ENCODE data around the gene ANO3.
"Not testable (repeated sequence)": the region's sequence is repeated elsewhere in the genome, so short reads cannot be mapped to it uniquely, and the experiment has no call there.

ANO3 gene

DNA sequence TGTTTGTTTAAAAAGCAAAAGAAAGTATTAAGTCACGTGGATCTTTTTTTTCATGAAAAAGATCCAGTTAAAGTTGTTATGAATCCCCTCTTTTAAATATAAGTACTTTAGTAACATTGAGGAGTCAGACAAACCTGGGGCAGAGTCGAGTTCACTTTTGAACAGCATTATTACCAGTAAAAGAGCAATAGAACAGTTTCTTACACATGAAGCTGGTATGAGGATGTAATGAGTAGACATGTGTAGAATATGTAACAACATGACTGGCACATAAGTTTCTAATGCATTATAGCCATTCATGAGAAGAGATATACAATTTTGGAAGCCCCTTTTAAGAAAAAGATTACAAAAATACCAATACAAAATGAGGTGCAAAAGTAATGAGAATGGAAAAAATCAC lies 247.8 kb downstream of the ANO3 start:
- no peak for DNase-seq

DNA sequence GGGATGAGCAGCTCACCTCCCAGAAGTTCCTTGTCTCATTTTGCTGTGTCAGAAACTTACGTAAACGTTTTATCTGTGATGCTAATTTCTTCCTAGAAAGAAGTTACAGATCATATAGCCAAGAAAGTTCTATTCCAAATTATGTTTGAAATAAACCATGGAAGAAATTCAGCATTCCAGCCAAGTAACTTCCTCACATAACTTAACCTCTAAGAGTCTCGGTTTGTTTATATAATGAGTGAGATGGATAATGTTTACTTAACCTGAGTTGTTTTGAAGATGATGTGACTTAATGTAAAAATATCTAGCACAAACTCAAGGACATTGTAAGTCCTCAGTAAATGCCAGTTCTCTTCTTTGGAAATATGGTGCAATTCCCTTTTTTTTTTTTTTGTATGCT lies 249.0 kb downstream of the ANO3 start:
- DNase-seq = no peak

DNA sequence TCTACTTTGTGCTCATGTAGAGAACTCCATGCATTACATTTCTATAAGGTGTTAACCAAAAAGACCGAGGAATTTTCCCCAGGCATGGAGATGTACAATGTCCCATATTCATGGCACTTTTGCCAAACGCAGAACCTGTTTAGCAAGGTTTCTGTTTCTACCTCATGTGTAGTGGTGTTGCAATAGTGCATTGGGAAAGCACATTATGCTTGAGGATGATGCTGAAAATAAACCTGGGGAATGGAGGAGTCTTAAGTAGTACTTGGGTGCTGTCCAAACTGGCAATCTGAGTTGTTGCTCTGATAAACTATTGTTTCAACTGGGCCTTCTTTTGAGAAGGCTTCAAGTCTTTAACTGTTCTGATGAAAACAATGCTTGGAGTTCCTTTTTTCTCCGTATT lies 251.6 kb downstream of the ANO3 start:
- no peak for DNase-seq

DNA sequence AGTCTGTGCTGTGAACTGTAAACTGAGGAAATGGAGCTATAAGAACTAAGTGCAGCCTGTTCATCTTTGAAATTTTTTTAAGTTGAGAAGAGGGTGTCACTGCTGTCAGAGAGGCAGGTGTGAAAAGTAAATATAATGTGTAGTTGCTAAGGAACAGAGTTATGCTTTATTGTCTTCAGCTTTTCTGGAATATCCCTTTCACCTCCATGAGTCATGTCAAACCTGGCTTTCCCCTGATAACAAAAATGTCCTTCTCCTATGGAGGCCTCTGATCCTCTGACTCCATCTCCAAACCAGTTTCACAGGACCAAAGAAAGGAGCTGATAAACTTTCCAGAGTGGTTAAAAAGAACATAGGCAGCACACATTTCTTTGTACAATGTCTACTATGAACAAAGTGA lies 252.9 kb downstream of the ANO3 start:
- no peak for DNase-seq

DNA sequence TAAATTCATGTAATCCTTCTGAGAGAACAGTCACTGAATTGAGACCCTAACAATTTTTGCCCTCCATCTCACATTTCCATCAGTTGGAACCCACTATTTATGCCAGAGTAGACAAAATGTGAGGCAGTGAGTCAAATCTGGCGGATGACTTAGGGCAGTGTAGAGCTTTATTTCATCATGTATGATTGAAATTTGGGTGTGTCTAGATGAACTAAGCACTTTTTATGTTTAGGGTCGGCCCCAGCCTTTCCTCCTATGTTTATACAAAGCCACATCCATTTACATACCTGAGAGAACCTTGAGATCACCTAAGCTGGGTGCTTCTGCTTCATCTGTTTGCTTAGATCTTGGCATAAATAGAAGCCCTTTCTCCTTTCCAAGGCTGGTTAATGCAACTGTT lies 255.1 kb downstream of the ANO3 start:
- DNase-seq = no peak

DNA sequence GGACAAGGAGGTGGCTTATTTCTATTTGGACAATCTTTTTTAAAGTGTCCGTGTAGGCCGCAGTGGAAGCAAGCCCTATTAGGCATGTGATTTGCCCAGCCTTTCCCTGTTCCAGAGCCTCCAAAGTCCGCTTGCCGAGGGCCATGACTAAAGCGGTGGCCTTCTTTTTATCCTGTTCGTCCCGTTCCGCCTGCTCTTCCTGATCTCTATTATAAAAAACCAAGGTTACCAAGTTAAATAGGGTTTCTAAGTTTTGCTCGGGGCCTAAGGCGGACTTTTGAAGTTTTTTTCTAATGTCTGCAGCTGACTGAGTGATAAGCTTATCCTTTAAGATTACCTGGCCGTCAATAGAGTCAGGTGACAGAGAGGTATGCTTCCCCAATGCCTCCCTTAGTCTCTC lies 261.8 kb downstream of the ANO3 start:
- DNase-seq = no peak

DNA sequence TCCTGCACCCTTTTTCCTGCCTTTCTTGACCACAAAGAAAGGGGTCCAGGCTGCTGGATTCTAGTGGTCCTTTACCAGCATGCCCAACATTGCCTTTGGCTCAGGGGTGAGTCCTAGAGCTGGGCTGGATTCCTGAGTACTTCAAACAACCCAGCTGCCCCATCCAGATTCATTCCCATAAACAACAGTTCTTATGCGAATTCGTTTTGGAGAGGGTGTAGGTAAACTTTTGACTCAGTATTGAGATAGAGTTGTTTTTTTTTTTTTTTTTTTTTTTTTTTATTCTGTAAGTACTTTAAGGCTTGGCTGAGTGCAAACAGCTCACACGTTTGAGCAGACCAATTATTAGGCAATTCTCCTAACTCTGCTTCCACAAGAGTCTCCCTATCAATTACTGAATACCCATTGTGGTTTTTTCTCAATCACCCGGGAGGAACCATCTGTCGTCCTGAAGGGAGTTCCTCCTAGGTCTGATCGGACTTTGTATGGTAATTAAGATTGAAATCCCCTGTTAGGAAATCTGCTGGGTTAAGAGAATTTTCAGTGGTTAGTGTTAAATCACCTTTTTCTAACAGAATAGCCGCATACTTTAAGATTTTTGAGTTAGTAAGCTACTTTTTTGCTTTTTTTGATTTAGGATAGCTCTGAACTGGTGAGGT lies 263.4 kb downstream of the ANO3 start:
- not testable (repeated sequence) for DNase-seq

DNA sequence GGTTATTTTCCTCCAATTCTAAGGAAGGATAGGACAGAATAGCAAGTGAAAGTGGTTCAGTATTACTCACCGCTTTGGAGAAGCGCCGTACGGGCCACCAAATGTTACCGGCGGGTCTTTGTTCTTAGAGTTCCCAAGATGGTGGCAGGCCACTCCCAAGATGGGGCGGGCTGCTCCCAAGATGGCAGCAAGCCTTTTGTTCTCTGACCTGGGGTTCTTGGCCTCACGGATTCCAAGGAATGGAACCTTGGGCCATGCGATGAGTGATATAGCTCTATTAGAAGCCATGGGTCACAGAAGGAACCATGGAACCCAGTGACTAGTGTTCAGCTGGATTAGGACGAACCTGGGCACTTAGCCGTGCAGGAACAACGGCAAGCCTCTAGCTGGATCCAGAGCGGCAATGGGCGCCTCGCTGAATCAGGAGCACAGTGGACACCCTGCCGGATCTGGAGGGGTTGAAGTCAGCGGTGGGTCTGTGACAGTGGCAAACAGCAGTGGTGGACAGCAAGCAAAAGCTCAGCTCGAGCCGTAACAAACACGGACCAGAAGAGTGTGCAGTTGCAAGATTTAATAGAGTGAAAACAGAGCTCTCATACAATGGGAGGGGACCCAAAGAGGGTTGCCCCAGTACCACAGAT lies 265.2 kb downstream of the ANO3 start:
- DNase-seq = not testable (repeated sequence)

DNA sequence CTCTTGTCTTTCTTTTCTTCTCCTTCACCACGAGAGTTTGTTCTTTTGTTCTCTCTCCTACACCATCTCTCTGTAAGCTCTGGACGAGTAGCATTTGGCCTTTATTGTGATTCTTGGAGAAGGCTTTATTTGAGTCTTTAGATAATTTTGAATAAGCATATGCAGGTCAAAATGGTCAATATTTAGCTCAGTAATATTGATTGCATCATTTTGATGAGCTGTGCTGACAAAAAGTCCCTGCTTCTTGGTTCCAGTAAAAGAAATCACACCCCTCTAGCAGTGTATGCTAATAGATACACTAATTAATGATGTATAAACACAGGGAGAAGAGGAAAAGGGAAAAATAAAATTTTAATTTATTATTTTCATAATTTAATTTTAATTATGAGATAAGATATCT lies 266.0 kb downstream of the ANO3 start:
- no peak for DNase-seq

DNA sequence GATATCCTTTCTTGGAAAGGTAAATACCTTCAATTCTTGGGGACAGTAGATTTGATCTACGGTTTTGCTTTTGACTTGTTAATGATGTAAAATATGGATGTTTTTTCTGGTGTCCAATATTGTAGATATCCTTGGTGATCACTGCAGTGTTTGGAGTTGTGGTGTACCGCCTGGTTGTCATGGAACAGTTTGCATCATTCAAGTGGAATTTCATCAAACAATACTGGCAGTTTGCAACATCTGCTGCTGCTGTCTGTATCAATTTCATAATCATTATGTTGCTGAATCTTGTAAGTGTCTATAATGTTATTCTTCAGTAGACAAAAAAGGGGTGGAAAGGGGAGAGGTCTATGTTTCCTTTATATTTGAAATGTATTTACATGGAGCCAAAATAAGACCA lies 267.5 kb downstream of the ANO3 start:
- DNase-seq = no peak

DNA sequence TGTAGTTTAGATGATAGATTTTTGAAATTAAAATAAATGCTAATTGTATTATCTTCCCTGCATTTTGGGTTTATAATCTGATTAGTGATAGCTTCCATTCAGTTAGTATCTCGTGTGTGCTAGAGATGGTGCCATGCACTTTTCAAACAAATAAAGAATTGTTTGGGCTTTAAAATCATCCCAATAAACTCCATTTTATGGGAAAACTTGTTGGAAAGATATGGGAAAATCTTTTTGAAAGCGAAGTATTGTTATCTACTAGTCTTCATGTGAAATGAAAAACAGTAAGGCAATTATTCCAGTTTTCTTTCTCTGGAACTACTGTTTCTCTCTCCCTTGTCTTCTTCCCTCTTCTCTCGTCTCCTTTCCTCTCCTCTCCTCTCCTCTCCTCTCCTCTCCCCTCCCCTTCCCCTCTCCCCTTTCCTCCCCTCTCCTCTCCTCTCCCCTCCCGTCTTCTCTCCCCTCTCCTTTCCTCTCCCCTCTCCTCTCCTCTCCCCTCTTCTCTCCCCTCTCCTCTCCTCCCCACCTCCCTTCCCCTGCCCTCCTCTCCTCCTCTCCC lies 268.0 kb downstream of the ANO3 start:
- no peak for DNase-seq

DNA sequence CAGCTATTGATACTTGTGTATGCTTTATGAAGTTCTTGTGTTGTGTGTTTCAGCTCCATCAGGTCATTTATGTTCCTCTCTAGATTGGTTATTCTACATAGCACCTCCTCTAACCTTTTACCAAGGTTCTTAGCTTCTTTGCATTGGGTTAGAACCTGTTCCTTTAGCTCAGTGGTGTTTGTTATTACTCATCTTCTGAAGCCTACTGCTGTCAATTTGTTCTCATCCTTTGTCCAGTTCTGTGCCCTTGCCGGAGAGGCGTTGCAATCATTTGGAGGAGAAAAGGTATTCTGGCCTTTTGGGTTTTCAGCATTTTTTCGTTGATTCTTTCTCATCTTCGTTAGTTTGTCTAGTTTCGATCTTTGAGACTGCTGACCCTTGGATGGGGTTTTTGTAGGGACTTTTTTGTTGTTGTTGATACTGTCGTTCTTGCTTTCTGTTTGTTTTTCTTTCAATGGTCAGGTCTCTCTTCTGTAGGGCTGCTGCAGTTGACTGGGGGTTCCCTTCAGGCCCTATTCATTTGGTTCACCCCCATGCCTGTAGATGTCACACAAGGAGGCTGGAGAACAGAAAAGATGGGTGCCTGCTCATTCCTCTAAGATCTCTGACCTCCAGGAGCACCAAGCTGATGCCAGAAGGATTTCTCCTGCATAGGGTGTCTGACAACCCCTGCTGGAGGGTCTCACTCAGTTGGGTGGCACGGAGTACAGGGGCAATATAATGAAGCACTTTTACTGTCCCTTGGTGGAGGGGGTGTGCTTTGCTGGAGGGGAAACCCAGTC lies 276.0 kb downstream of the ANO3 start:
- DNase-seq = no peak

DNA sequence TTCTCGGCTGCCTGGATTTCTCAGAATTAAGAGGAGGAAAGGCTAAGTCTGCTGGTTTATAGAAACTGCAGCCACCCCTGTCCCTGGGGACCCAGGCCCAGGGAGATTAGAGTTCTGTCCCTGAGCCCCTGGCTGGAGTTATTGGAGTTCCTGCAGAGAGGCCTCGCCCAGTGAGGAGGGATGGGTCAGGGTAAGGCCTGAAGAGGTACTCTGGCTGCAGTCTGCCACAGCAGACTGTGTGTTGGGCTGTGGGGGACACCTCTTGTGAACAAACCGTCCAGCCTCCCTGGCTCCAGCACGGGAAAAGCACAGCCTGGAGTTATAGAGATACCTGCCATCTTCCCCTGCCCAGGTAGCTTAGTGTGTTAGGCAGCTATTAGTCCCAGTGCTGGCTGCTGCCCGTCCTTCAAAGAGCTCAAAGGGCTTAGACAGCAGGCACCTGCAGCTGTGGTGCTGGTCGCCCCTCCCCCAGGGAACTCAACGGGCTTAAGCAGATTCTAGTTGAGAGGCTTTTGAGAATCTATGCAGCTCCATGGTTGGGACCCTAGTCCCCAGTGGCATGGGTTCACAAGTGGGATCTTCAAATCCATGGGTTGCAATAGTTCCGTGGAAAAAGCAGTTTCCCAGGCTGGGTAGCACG lies 276.7 kb downstream of the ANO3 start:
- no peak for DNase-seq

DNA sequence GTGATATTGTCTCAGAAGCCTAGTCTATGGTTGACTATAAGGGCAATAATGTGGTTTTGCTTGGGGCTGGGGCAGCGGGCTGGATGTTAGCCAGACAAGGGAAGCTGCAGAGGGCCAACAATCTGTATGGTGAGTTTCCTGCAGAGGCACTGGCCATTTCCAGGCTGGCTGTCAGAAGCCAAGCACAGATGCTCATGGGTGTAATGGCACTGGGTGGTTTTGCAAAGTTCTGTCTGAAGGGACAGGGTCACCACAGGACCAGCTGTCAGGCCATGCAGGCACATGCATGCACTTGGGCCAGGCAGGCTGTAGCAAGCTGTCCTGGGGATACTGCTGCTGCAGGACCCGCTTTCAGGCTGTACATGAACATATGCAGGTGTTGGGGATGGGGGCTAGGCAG lies 281.8 kb downstream of the ANO3 start:
- no peak for DNase-seq

DNA sequence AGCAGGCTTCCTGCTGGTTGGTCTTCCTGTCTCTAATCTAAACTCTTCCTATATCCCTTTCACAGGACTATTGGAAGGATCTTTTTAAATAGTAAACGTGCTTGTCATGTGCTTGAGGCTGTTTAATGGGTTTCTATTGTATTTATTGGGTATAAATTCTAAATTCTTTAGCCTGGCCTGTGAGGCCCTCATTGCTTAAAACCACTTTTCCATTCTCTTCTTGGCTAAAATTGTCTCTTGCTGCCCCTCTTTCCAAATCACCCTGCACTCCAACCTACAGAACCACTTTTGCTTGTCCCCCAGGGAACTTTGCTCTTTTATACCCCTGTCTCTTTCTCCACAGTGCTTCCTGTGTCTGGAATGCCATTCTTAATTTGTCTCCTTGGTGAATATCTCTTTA lies 286.5 kb downstream of the ANO3 start:
- DNase-seq = no peak

DNA sequence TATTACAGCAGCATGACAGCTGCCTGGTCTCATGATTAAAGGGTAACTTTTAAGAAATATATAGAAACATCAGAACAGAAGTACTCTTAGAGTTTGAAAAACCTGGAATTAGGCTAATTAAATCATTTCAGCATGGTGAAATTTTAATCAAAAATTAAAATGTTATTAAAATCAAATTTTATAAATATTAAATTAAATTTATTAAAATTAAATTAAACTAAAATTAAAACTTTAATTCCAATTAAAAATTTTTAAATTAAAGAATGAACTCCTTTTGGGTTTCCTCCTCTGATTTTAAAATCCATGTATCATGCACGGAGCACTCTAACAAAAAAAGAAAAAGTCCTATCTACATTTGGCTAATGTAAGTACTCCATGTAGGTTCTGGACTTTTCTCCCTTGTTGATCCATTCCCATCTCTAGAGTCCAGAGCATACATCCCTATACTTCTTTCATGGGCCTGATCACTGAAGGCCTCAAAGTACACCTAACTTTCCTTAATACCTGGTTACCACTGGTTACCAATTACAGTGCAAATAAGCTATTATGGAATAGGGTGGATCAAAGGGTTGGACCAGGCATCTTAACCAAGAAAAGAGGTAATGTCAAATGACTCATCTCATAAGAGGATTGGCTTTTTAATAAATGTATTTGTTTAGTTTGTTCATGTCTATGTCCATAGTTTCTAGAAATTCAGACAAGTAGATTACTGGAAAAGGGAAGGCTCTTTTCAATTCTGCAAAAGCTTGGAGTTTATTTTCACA lies 288.5 kb downstream of the ANO3 start:
- no peak for DNase-seq

DNA sequence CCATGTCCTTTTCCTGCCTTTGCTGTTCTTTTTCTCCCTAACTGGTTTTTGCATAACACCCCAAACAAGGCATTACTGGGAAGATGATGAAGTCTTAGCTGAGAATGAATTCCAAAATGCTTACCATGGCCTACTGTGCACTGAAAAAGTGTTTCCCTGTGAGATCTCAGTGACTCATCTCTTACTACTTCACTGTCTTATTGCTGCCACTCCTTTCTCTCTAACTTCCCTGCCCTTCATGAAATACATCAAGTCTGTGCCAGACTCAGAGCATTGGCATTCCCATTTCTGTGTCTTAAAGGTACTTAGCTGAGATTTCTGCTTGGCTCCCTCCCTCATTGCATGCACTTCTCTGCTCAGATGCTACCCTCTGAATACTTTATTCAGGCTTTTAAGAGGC lies 289.2 kb downstream of the ANO3 start:
- no peak for DNase-seq

DNA sequence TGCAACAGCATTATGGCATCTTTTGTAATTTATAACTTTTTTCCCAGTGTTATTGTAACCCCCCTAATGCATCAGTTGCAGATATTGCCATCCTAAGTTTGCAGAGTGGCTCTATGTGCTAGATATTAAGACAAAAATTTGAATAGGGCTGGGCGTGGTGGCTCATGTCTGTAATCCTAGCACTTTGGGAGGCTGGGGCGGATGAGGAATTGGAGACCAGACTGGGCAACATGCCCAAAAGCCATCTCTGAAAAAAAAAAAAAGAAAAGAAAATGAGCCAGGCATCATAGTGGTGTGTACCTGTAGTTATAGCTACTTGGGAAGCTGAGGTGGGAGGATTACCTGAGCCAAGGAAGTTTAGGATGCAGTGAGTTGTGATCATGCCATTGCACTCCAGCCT lies 290.3 kb downstream of the ANO3 start:
- DNase-seq = no peak

DNA sequence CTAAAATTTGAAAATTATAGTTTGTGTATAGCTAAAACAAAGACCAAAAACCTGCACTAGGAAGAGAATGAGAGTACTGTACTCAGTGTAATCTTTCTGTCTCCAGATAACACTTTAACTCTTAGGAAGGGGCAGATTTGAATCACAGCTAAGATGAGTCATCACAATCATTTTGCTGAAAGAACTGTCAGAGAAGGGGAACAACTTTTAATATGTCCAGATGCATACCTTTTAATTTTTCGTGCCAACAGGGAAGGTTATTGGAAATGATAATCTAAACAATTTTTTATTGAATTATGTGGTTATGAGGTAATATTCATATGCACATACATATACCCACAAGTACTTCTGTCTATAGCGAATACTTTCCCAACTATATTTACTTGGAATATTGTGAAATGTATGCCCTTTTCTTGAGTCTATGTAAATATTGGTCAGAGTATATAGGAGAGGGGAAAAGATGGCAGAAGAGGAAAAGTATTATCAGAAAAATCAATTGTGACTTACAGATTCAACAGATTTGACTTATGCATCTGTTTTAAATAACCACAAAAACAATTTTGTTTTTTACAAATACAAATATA lies 291.2 kb downstream of the ANO3 start:
- DNase-seq = no peak

DNA sequence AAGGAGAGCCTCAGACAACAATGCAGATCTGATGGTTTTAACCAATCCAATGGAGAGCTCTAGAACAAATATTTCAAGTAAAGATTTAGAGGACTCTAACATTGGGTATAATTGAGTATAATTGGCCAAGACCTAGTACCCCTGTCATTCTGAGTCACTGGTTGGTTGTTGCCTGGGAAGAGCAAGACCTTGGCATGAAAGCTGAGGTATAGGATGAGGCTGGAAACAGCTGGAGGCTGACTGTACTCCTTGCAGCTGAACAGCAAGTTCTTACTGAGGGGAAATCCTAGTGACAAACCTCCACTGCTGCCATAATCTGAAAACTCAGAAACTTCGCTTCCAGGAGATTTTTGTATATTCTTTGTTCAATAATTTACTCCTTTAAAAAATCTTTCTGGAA lies 294.4 kb downstream of the ANO3 start:
- no peak for DNase-seq

DNA sequence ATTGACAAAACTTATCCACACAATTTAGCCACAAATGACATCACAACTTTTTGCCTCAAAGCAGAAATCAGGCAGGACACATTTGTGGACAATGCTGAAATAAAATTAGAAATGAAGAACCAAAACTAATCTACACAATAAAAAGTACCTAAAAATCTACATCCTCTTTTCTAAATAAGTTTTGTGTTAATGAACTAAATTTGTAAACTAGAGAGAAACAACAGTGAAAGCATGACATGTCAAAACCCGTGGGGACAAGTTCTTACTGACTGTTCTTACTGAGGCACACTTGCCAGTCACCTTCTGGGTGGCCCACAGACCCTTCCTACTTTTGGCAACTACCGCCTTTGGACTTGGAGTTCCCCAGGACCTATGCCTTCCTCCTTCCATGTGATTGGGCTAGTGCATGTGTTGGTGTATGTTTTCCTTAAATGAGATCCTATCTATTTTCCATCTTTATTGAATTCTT lies 300.8 kb downstream of the ANO3 start:
- no peak for DNase-seq

DNA sequence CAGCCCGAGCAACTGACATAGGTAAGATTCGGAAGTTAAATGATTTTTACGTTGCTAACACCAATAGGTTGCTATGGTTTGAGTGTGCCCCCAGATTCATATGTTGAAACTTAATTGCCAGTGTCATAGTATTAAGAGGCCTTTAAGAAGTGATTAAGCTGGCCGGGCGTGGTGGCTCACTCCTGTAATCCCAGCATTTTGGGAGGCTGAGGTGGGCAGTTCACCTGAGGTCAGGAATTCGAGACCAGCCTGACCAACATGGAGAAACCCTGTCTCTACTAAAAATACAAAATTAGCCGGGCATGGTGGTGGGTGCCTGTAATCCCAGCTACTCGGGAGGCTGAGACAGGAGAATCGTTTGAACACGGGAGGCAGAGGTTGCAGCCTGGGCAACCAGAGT lies 311.4 kb downstream of the ANO3 start:
- not testable (repeated sequence) for DNase-seq
